ENCODE results near the gene PPP1R12B. TPM values are rescaled to one million over a fixed set of nuclear protein-coding genes. Genes with fewer than 3 reads are reported as not detected.
"Not testable (repeated sequence)": the region's sequence is repeated elsewhere in the genome, so short reads cannot be mapped to it uniquely, and the experiment has no call there.

Gene PPP1R12B
- total and polyA plus RNA-seq, 5 experiments from 2014 or later, result 4.6 to 29.8 (median 7.7) TPM

DNA sequence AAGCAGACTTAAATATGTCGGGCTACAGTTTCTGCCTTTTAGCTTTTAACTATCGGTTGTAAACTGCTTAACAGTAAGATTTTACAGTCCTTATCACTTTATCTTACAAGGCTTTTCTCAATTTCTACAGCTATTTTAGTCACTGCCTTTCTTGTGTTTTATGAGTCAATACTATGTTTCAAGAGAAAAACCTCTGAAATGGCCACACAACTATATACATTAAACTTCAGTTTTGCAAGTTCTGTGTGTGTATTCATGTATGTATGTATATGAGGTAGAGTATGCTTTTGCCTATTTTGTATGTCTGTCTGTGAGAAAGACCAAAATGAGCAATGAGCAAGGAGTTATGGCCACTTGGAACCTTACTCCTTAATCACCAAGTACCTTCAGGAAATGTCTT lies 191.9 kb downstream of the PPP1R12B start:
- H3K4me1 Mint-ChIP-seq, result peaks cover 0 to 8% (median 4%) of the 10 kb centered on the region in 4 donors
- no peak overlapping the region for H3K4me3 Mint-ChIP-seq
- DNase-seq (no peak), ATAC-seq (no peak)
- H3K9me3 Mint-ChIP-seq, result no peaks in the 10 kb centered on the region
- no peak overlapping the region for H3K27ac Mint-ChIP-seq
- peaks cover 0 to 22% (median 8%) of the 10 kb centered on the region in 3 donors for H3K36me3 Mint-ChIP-seq
- POLR2A ChIA-PET, result no interaction called here
- H3K27me3 Mint-ChIP-seq, result no peaks in the 10 kb centered on the region

DNA sequence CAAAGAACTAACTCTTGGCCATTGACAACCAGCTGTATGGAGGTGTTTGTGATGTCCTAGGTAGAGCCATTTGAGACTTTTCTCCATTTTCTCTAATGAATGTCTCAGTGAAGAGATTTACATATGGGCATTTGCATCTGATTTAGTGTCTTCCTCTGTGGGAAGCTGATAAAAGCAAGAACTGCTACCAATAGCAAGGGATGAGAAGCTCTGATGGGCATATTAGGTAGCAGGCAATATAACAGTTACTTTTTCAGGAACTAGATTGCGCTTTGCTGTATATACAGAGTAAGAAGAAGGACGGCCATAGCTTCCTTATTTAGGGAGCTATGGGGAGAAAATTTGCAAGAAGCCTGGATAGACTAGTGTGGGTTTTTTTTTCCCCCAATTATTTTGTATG lies 192.4 kb downstream of the PPP1R12B start:
- H3K27me3 Mint-ChIP-seq, DNase-seq, ATAC-seq, POLR2A ChIA-PET, H3K4me3 Mint-ChIP-seq, H3K4me1 Mint-ChIP-seq, H3K27ac Mint-ChIP-seq, H3K9me3 Mint-ChIP-seq: not testable (repeated sequence)
- H3K36me3 Mint-ChIP-seq, result peaks cover 0 to 19% (median 6%) of the 10 kb centered on the region in 3 donors

DNA sequence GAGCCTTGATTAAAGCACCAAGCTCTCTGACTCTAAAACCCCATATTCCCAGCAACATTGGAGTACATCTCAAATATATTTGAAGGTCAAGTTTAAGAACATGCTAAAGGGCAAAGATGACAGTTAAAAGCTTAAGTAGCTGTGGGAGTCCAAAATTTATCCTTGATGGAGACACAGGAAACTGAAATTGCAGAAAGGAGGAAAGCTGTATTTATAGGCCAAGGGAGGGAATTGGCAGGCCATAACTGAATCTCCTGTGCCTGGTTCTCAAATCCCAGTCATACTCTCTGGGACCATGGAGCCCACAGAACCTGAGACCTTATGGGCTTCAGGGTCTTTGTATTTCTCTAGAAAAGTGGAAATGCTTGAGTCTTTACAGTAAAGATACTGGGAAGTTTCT lies 193.9 kb downstream of the PPP1R12B start:
- Mint-ChIP-seq H3K4me1 (peaks cover 0 to 21% (median 7%) of the 10 kb centered on the region in 4 donors), H3K36me3 (peaks cover 0 to 20% (median 6%) of the 10 kb centered on the region in 3 donors)
- H3K9me3 Mint-ChIP-seq, H3K27ac Mint-ChIP-seq, H3K27me3 Mint-ChIP-seq, ATAC-seq, DNase-seq, POLR2A ChIA-PET, H3K4me3 Mint-ChIP-seq: not testable (repeated sequence)

DNA sequence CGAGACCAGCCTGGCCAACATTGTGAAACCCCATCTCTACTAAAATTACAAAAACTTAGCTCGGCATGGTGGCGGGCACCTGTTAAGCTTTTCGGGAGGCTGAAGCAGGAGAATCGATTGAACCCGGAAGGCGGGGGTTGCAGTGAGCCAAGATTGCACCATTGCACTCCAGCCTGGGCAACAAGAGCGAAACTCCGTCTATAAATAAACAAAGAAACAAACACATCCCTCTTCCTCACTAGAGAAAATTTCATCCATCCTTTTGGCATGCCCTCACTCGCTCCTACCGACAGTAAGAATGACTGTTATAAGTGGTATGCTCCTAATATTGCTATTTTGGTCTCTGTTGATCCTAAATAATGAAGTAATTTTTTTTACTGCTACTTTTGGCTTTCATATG lies 195.0 kb downstream of the PPP1R12B start:
- Mint-ChIP-seq H3K4me1 (peaks cover 0 to 21% (median 7%) of the 10 kb centered on the region in 4 donors), H3K36me3 (peaks cover 0 to 20% (median 6%) of the 10 kb centered on the region in 3 donors)
- POLR2A ChIA-PET, H3K27ac Mint-ChIP-seq, DNase-seq, H3K4me3 Mint-ChIP-seq, H3K9me3 Mint-ChIP-seq, ATAC-seq, H3K27me3 Mint-ChIP-seq: not testable (repeated sequence)

DNA sequence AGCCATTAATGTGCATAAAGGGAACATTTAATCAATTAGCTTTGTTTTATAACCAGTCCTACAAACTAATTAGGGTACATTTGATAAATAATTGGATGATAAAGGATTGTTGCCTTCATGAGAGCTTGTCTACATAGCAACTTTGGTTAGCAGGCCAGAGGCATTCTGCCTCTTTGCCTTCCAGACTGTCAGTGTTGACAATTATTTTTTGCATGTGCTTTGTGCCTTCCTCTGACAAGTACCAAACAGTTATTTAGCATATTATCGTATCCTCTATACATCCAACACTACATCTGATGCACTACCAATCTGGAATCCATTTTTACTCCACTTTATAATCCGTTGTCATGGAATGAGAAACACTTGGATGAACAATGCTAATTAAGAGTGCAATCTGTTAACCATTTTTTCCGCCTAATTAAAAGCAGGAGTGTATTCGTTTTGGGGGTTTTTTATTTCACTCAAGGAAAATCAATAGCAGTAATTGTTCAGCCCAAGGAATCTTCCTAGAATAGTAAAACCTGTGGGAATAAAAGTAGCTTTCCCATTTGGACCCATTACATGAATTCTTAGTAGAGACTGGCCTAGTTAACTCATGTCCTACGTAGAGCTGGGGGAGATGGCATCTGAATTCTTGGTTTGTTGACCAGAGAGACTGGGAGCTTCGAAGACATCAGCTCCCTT lies 196.4 kb downstream of the PPP1R12B start:
- POLR2A ChIA-PET, H3K4me3 Mint-ChIP-seq, ATAC-seq, H3K27ac Mint-ChIP-seq, H3K9me3 Mint-ChIP-seq, H3K27me3 Mint-ChIP-seq, DNase-seq: not testable (repeated sequence)
- Mint-ChIP-seq H3K4me1 (peaks cover 0 to 13% (median 6%) of the 10 kb centered on the region in 4 donors), H3K36me3 (peaks cover 0 to 17% (median 7%) of the 10 kb centered on the region in 3 donors)

DNA sequence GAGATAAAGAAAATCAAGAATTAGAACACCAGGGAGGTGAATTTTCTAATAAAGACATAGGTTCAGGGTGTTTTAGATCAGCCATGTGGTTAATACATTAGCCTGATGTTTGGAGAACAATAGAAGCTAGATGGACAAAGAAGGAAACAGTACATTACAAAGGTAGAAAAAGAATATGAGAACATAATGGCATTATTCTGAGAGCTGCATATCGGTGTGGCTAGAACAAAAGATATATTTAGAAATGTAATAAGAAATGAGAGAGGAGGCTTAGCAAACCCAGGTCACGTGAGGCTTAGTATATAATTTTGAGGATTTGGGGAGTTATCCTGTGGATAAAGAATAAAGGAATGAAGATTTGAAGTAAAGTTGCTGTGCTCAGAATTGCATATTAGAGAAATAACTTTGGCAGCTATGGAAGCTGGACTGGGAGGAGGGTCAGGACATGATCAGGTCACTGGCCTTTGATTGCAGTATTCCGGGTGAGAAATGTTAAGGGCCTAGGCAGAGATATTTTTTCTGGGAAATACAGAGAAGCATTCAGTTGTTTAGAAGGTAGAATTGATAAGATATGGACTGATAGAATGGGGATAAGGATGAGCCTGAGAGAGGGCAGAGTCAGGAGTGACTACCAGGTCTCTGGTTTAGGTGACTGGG lies 197.3 kb downstream of the PPP1R12B start:
- Mint-ChIP-seq H3K27ac (peak overlapping the region in 1 of 10 donors; percentile 32), H3K4me1 (peaks cover 0 to 13% (median 6%) of the 10 kb centered on the region in 4 donors), H3K36me3 (peaks cover 0 to 14% (median 7%) of the 10 kb centered on the region in 3 donors)
- H3K4me3 Mint-ChIP-seq, H3K9me3 Mint-ChIP-seq, DNase-seq, H3K27me3 Mint-ChIP-seq, ATAC-seq, POLR2A ChIA-PET: not testable (repeated sequence)

DNA sequence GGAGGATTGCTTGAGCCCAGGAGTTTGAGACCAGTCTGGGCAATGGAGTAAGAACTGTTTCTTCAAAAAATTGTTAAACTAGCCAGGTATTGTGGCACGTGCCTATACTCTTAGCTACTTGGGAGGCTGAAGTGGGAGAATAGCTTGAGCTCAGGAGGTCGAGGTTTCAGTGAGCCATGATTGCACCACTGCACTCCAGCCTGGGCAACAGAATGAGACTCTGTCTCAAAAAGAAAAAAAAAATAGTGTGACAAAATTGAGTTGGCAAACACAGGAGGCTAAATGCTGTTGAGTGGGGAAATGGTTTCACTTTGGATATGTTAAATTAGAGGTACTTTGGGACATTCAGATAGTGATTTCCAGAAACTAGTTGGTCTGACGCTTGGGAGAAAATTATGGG lies 197.9 kb downstream of the PPP1R12B start:
- ATAC-seq, POLR2A ChIA-PET, H3K4me3 Mint-ChIP-seq, DNase-seq, H3K27me3 Mint-ChIP-seq, H3K9me3 Mint-ChIP-seq: not testable (repeated sequence)
- Mint-ChIP-seq H3K36me3 (peaks cover 0 to 15% (median 7%) of the 10 kb centered on the region in 3 donors), H3K27ac (peak overlapping the region in 1 of 10 donors; percentile 32), H3K4me1 (peaks cover 0 to 13% (median 6%) of the 10 kb centered on the region in 4 donors)

DNA sequence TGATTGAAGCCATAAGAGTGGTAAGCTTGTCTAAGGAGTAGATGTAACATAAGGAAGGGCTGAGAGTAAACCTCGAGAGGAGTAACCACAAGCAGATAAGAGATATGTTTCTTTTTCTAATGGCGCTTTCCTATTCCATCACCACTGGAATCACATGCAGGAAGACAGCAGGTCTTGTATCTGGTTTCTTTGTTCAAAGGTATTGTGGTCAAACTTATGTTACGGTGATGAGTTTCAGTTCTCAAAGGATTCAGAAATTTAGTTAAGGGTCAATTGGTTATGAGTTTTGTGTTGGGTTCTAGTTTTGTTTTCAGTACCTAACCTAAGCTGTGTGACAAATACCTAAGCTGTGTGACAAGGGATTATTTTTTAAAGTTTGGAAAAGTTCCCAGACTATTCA lies 198.3 kb downstream of the PPP1R12B start:
- H3K9me3 Mint-ChIP-seq, result not testable (repeated sequence)

DNA sequence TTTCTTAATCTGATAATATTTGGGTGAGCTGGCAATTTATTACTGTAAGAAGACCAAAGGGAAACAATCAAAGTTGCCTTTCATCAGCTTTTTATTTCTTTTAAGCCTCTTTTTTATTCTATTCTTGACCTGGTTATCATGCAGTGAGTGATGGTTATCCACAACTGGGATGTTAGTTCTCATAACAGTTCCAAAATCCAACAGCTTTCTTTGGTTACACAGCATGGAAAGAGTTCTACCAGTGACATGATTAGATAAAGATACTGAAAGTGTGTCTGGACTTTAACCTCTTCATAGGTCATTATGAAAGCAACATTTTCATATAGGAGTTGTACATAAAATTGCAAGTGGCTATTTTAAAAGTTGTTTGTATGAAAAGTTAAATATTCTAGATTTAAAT lies 198.7 kb downstream of the PPP1R12B start:
- no peaks in the 10 kb centered on the region for H3K27me3 Mint-ChIP-seq
- no peak for DNase-seq
- POLR2A ChIA-PET, result no interaction called here
- peaks cover 0 to 13% (median 4%) of the 10 kb centered on the region in 4 donors for H3K4me1 Mint-ChIP-seq
- H3K4me3 Mint-ChIP-seq, result no peak overlapping the region
- no peak for ATAC-seq
- no peaks in the 10 kb centered on the region for H3K9me3 Mint-ChIP-seq
- peaks cover 0 to 18% (median 7%) of the 10 kb centered on the region in 3 donors for H3K36me3 Mint-ChIP-seq
- no peak overlapping the region for H3K27ac Mint-ChIP-seq

More for the DNA sequence above, 198.3 kb downstream of the PPP1R12B start:
- H3K27ac Mint-ChIP-seq, ATAC-seq, H3K4me3 Mint-ChIP-seq, DNase-seq, H3K27me3 Mint-ChIP-seq, POLR2A ChIA-PET: not testable (repeated sequence)
- Mint-ChIP-seq H3K4me1 (peaks cover 0 to 13% (median 5%) of the 10 kb centered on the region in 4 donors), H3K36me3 (peaks cover 0 to 20% (median 7%) of the 10 kb centered on the region in 3 donors)

DNA sequence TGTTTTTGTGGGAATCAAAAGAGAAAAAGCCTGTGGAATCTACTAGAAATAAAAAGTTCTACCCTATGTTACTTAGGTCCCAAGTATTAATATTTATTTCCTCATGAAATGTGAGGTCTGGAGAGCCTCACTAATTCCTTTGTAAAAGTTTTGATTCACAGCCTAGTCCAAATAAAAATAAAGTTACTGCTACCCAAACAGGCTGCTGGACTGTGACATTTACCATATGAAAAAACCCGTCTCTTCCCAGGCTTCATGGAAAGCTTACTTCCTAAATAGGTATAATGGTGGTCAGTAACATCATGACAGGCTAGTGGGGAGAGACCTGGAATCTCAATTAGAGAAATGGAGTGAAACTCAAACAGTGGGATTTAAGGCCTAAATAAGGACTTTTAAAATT lies 201.6 kb downstream of the PPP1R12B start:
- not testable (repeated sequence) for H3K27ac Mint-ChIP-seq, H3K27me3 Mint-ChIP-seq

DNA sequence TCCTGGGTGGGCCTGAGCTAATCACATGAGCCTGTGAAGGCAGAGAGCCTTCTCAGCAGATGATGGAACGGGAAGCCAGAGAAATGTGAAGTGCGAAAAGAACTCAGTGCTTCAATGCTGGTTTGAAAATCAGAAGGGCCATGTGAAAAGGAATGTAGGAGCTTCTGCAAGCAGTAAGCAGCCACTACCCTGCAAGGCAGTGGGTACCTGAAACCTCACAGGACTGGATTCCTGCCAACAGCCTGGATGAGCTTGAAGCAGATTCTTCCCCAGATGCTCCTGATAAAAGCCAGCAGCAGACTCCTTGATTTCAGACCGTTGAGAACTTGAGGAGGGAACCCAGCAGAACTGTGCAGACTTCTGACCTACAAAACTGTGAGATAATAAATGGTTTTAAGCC lies 203.2 kb downstream of the PPP1R12B start:
- Mint-ChIP-seq H3K4me1 (peaks cover 0 to 15% (median 2%) of the 10 kb centered on the region in 4 donors), H3K27me3 (no peaks in the 10 kb centered on the region), H3K4me3 (no peak overlapping the region), H3K36me3 (peaks cover 0 to 26% (median 7%) of the 10 kb centered on the region in 3 donors), H3K27ac (no peak overlapping the region), H3K9me3 (no peaks in the 10 kb centered on the region)
- DNase-seq (no peak), ATAC-seq (no peak)
- POLR2A ChIA-PET, result no interaction called here

More for the DNA sequence above, 201.6 kb downstream of the PPP1R12B start:
- H3K4me1 Mint-ChIP-seq, result peaks cover 0 to 24% (median 4%) of the 10 kb centered on the region in 4 donors
- H3K4me3 Mint-ChIP-seq, POLR2A ChIA-PET, DNase-seq, ATAC-seq, H3K9me3 Mint-ChIP-seq: not testable (repeated sequence)
- peaks cover 0 to 28% (median 7%) of the 10 kb centered on the region in 3 donors for H3K36me3 Mint-ChIP-seq

DNA sequence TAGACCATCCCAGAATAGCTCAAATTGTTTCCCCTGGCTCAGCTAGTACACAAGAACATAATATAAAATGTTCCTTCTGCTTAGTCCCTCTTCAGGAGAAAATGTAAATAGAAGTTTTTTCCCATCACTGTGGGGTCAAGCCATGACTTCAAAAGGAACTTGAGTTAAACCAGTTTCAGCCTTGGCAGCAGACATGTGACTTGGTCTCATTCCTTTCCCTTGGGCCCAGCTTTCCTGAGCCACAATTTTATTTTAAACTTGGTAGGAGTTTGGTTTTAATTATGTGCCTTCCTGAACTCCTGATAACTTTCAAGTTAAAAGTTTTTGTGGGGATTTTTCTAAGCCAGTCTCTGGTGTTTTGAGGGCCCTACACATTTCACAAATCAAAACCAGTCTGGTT lies 204.1 kb downstream of the PPP1R12B start:
- Mint-ChIP-seq H3K4me1 (peaks cover 0 to 11% (median 2%) of the 10 kb centered on the region in 4 donors), H3K36me3 (peaks cover 0 to 26% (median 7%) of the 10 kb centered on the region in 3 donors)
- H3K4me3 Mint-ChIP-seq, ATAC-seq, H3K9me3 Mint-ChIP-seq, H3K27me3 Mint-ChIP-seq, DNase-seq, H3K27ac Mint-ChIP-seq, POLR2A ChIA-PET: not testable (repeated sequence)

DNA sequence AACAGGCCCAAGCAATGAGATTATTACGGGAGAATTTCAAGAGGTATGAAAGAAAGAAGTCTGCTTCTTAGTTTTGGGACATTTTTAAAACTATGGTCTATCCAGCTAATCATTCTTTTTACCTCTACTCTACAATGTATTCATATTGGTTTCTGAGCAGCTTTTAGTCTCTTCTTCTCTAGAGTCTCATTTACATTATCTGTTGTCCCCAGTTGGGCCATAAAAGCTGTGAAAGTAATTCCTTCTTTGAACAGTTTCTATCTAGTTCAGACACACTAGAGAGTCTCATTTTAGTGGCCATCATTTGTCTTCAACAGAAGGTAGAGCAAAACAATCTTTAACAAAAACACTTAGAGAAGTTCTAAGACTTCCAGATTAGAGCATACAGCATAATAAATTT lies 204.6 kb downstream of the PPP1R12B start:
- DNase-seq, H3K4me3 Mint-ChIP-seq, H3K27ac Mint-ChIP-seq, H3K9me3 Mint-ChIP-seq, ATAC-seq, H3K27me3 Mint-ChIP-seq, POLR2A ChIA-PET: not testable (repeated sequence)
- H3K36me3 Mint-ChIP-seq, result peaks cover 0 to 26% (median 8%) of the 10 kb centered on the region in 3 donors
- peaks cover 0 to 11% (median 2%) of the 10 kb centered on the region in 4 donors for H3K4me1 Mint-ChIP-seq

Data from naive thymus-derived CD8-positive, alpha-beta T cell (primary cell).